ENCODE data around the gene MYH11.

Gene MYH11

DNA sequence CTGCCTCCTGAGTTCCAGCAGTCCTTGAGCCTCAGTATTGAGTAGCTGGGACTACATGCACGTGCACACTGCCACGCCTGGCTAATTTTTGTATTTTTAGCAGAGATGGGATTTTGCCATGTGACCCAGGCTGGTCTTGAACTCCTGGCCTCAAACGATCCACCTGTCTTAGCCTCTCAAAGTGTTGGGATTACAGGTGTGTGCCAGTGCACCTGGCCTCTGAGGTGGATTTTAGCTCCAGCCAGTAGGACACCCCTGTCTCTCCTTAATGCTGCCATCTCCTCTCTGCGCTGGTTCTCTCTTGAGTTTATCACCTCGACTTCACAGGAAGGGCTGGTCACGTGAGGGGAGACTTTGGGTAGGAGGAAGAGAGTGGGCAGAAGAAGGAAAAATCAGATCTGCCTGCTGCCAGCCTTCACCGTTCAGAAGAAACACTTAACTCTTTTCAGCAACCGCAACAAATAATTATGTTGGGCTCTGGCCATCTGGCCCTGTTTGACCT is 151.7 kb downstream of the MYH11 start:
- H3K4me2 ChIP-seq (ENCODE audit: low read length), result no peak overlapping the region
- H4K20me1 ChIP-seq (ENCODE audit: insufficient read depth, low read length), result peaks cover 3% of the 10 kb centered on the region; the same call in 1 of the 2 replicates
- no peaks in the 10 kb centered on the region for H3K79me2 ChIP-seq (ENCODE audit: low read length)
- H3K4me3 ChIP-seq (ENCODE audit: low read length), result no peak overlapping the region
- H3K9ac ChIP-seq (ENCODE audit: low read length), result no peak overlapping the region
- H3K36me3 ChIP-seq (replicated peaks; ENCODE audit: low read depth, low read length), result peaks cover 49% of the 10 kb centered on the region
- no peak overlapping the region for H3K27ac ChIP-seq (ENCODE audit: low read length)
- no peak for TF ChIP-seq EZH2phosphoT487 (IDR thresholded peaks at IDR 0.05; ENCODE audit: low read depth)
- TF ChIP-seq, protein P1, sequence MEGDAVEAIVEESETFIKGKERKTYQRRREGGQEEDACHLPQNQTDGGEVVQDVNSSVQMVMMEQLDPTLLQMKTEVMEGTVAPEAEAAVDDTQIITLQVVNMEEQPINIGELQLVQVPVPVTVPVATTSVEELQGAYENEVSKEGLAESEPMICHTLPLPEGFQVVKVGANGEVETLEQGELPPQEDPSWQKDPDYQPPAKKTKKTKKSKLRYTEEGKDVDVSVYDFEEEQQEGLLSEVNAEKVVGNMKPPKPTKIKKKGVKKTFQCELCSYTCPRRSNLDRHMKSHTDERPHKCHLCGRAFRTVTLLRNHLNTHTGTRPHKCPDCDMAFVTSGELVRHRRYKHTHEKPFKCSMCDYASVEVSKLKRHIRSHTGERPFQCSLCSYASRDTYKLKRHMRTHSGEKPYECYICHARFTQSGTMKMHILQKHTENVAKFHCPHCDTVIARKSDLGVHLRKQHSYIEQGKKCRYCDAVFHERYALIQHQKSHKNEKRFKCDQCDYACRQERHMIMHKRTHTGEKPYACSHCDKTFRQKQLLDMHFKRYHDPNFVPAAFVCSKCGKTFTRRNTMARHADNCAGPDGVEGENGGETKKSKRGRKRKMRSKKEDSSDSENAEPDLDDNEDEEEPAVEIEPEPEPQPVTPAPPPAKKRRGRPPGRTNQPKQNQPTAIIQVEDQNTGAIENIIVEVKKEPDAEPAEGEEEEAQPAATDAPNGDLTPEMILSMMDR (IDR thresholded peaks at IDR 0.05; ENCODE audit: low read depth, low read length), result no peak
- no peaks in the 10 kb centered on the region for H3K4me1 ChIP-seq (ENCODE audit: low read length)
- no peaks in the 10 kb centered on the region for H3K9me3 ChIP-seq (ENCODE audit: insufficient read depth, low read length)
- H3K27me3 ChIP-seq (ENCODE audit: low read depth, low read length), result no peaks in the 10 kb centered on the region
- H2AFZ ChIP-seq (ENCODE audit: low read depth, low read length), result no peak overlapping the region

DNA sequence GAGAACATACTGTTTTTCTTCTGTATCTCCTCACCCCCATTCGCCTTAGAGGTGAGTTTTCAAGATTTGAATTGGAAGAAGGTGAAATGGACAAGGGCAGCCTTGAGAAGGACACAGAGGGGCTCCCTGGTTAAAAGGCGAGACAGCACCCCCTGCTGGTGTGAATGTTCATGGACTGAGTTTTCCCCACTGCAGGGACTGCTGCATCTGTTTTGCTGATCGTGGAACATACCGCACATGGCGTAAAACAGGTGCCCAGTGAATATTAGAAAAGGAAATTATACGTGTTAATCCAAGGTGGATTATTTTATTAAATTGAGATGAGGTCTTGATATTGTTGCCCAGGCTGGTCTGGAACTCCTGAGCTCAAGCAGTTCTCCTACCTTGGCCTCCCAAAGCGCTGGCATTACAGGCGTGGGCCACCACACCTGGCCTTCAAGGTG is 152.3 kb downstream of the MYH11 start:
- no peak overlapping the region for H3K4me3 ChIP-seq (ENCODE audit: low read length)
- H3K36me3 ChIP-seq (replicated peaks; ENCODE audit: low read depth, low read length), result peaks cover 48% of the 10 kb centered on the region
- no peak overlapping the region for H3K27ac ChIP-seq (ENCODE audit: low read length)
- H2AFZ ChIP-seq (ENCODE audit: low read depth, low read length), result no peak overlapping the region
- peaks cover 3% of the 10 kb centered on the region; the same call in 1 of the 2 replicates for H4K20me1 ChIP-seq (ENCODE audit: insufficient read depth, low read length)
- no peaks in the 10 kb centered on the region for H3K79me2 ChIP-seq (ENCODE audit: low read length)
- no peaks in the 10 kb centered on the region for H3K27me3 ChIP-seq (ENCODE audit: low read depth, low read length)
- TF ChIP-seq, protein P1 (IDR thresholded peaks at IDR 0.05; ENCODE audit: low read depth, low read length), result peak; percentile 89
- TF ChIP-seq EZH2phosphoT487 (IDR thresholded peaks at IDR 0.05; ENCODE audit: low read depth), result no peak
- no peak overlapping the region for H3K4me2 ChIP-seq (ENCODE audit: low read length)
- H3K9ac ChIP-seq (ENCODE audit: low read length), result no peak overlapping the region
- H3K4me1 ChIP-seq (ENCODE audit: low read length), result no peaks in the 10 kb centered on the region
- no peaks in the 10 kb centered on the region for H3K9me3 ChIP-seq (ENCODE audit: insufficient read depth, low read length)

DNA sequence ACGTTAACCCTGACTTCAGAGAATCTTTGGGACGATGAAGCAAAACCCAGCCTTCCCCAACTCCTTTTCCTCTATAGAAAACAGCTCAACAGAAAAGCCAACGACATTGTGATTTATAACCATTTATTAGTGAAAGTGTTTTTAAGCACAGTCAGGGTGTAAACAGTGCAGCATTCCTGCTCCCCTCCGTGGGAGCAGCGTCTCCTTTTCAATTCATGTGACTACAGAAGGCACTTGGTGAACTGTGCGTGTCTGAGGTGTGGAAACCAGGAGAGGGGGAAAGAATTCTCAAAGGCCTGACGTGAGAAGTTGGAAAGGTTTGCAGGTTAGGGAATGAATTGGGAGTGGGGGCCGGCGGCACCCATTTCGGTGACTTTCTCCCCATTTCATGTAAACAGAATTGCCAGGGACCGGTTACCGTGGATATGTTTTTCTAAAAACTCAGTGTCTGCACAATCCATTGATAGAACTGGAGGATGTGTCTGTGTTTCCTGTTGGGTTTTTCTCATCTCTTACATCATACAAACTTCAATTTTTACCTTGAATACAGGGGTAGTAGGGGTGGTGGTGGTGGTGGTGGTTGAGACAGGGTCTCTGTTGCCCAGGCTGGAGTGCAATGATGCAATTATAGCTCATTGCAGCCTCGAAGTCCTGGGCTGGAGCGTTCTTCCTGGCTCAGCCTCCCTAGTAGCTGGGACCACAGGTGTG is 153.6 kb downstream of the MYH11 start:
- Histone ChIP-seq H3K27me3 (ENCODE audit: low read depth, low read length) (no peaks in the 10 kb centered on the region), H3K79me2 (ENCODE audit: low read length) (no peaks in the 10 kb centered on the region), H3K4me1 (ENCODE audit: low read length) (no peaks in the 10 kb centered on the region), H3K27ac (ENCODE audit: low read length) (no peak overlapping the region), H3K36me3 (replicated peaks; ENCODE audit: low read depth, low read length) (peaks cover 53% of the 10 kb centered on the region), H3K9me3 (ENCODE audit: insufficient read depth, low read length) (no peaks in the 10 kb centered on the region), H3K4me3 (ENCODE audit: low read length) (no peak overlapping the region), H3K4me2 (ENCODE audit: low read length) (no peak overlapping the region), H3K9ac (ENCODE audit: low read length) (no peak overlapping the region), H2AFZ (ENCODE audit: low read depth, low read length) (no peak overlapping the region), H4K20me1 (ENCODE audit: insufficient read depth, low read length) (peaks cover 3% of the 10 kb centered on the region; the same call in 1 of the 2 replicates)
- TF ChIP-seq, protein P1 (IDR thresholded peaks at IDR 0.05; ENCODE audit: low read depth, low read length), result no peak
- no peak for TF ChIP-seq EZH2phosphoT487 (IDR thresholded peaks at IDR 0.05; ENCODE audit: low read depth)
